Activated T-cell treated with anti-CD3 and anti-CD28 coated beads, Interleukin-2, amount 50 U/mL, for 48 hours (primary cell): Measurements from ENCODE around the gene CYP19A1.
"Not testable (repeated sequence)": the region's sequence is repeated elsewhere in the genome, so short reads cannot be mapped to it uniquely, and the experiment has no call there.

ENCODE experiments used
- DNase-seq, 2 experiments: peaks; one replicate each; pipeline ENCODE4 v3.0.0-alpha.2; 2020

Gene CYP19A1

DNA sequence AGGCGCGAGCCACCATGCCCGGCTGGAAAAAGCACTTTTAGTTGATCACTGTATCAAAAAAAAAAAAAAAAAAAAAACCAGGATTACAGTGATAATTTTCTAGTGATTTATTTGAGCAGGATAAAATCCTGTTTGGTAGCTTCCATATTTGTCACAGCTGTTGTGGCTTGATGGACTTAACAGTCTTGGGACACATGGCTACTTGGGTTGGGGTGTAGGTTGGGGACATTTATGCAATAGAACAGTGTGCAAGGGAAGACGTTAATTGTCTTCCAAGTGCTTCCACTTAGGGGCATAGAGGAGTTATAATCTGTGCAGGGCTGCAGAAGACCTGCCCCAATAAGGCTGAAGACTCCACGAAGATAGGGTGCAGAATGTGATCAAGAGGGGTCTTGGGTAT is 136.8 kb downstream of the CYP19A1 start:
- no peak for DNase-seq

DNA sequence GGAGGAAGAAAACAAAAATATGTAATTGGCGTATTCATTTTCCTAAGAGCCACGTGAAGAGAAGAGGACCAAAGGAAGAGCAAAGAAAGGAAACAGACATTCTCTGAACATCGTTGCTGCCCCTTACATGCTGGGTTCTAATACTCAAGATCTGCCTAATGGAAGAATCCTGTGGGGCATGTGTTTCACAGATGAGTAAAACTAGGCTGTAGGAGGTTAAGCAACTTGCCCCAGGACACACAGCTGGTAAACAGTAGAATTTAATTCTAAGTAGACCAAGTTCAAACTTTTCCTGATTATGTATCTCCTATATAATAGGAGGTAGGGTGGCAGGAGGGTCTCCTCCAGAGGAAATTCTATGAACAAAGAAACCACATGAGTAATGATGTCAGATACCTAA is 137.6 kb downstream of the CYP19A1 start:
- no peak for DNase-seq

DNA sequence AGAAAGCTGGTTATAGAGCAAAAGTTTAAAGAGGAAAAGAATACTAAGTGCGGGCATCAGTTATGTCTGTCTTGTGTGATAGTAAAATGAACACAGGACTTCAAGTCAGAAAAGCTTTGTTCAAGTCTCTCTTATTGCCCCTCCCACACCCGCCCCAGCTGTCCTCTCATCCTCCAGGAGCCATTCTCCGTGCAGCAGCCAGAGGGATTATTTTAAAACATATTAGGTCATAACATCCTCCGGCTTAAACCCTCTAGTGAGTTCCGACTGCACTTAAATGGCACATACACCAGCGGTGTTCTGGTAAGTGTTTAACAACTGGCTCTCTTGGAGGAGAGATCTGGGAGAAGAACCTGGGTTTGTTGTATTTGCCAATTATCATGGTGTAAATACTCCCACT is 138.9 kb downstream of the CYP19A1 start:
- no peak for DNase-seq

DNA sequence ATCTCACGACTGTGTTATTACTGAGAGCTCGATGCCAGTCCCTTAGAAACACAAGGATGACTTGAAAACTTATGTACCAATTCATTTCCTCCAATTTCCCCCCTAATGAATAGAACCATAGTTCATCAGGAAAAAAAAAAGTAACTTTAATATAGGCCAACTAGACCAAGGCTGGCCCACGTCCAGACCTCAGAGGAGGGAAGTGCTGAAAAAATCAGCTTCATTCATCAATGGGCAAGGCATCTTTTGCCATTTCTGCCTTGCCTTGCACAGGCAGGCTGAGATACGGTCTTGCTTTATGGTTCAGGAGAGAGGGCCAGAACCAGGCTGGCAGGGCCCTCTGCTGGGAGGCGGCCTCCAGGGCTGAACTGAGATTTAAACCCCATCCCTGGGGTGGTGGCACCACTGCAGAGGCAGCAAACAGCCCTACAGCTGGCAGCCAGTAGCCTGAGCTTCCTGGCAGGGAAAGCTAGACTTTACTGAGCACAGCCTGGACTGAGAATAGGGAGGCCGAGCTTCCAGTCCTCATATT is 139.6 kb downstream of the CYP19A1 start:
- DNase-seq, result no peak

DNA sequence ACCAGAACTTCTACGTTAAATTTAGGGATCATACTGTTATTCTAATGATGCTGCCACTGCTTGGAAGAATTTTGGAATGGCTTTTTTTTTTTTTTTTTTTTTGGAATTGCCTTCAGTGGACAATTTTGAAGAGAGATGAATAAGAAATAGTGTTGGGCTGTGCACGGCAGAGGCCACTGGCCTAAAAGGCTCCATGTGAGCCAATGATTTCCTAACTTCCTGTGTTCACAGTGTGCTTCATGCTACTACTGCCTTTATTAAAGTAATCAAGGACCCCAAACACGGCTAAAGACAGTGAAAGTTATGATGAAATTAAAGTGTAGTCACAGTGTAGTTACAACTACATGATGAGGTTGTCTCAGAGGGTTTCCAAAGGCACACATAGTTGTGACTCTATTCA is 142.9 kb downstream of the CYP19A1 start:
- no peak for DNase-seq

DNA sequence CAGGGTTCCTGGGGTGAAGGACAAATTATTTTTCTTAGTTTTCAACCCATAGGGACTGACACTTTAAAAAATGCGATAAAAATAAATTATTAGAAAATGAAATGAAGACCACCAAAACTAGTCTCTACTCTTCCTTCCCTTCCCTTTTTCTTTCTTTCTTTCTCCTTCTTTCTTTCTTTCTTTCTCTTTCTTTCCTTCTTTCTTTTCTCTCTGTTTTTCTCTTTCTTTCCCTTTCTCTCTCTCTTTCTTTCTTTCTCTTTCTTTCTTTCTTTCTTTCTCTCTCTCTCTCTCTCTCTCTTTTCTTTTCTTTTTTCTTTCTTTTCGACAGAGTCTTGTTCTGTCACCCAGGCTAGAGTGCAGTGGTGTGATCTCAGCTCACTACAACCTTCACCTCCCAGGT is 144.4 kb downstream of the CYP19A1 start:
- DNase-seq, result no peak

DNA sequence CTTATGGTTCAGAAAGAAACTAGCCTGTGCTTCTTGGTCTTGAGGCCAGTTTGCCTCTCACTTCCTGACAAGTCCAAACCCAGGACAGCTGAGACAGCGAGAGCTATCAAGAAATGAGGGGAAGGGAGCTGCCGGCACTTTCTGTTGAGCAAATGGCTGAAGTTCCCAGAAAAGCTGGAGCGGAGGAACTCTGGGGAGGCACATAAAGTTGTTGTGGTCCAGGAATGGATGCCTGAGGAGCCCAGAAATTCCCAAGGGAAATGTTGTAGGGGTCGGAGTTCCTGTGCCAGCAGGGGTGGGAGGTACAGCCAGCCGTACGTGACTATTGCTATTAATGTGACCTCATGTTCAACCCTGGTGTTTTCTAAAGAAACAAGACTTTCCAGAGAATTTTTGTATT is 144.9 kb downstream of the CYP19A1 start:
- DNase-seq, result no peak

DNA sequence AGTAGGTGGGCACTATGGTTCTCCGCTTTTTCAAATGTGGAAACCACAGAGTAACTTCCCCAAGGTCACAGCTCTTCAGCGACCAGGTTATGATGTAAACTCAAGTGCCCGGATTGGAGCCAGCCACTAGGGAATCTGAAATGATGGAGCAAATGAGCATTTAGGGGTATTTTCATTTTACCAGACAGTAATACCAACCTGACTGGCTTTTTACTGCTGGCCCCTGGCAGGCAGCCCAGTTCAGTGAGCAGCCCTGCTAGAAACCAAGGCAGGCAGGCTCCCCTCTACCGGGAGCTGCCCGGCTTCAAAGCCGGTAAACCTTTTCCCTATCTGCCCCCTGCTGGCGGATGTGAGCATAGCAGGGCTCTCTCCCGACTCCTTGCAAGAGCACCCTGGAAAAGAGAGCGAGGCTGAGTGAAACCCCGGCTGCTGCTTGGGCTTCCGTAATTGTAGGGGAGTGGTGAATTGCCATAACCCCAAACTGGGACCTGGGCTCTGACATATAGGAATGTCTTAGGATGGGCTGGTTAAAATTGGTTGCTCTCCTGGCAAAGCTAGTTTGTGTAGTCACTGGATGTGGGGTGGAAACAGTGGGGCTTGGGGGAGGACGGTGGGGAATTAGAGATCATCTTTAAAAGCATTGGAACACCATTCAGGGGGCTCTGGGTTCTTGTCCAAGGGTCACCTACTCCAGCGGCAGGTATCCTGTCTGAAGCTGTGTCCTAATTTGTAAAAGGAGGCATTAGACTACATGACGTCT is 145.7 kb downstream of the CYP19A1 start:
- peak; percentile 89 to 90 for DNase-seq

DNA sequence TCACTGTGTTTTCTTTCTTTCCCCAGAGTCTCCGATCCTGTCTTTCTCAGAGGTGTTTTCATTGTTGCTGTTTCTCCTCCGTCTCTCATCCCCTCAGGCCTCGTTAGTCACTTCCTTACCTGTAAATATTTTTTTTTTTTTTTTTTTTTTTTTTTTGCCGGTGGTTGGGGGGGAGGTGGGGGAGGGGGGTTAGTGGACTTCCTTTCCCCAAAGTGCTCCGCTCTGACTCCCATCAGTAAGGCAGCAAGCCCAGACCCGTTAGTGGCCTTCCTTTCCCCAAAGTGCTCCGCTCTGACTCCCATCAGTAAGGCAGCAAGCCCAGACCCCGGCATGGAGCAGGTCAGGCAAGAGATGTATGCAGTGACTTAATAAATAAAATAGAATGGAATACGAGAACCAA is 146.6 kb downstream of the CYP19A1 start:
- DNase-seq, result no peak

DNA sequence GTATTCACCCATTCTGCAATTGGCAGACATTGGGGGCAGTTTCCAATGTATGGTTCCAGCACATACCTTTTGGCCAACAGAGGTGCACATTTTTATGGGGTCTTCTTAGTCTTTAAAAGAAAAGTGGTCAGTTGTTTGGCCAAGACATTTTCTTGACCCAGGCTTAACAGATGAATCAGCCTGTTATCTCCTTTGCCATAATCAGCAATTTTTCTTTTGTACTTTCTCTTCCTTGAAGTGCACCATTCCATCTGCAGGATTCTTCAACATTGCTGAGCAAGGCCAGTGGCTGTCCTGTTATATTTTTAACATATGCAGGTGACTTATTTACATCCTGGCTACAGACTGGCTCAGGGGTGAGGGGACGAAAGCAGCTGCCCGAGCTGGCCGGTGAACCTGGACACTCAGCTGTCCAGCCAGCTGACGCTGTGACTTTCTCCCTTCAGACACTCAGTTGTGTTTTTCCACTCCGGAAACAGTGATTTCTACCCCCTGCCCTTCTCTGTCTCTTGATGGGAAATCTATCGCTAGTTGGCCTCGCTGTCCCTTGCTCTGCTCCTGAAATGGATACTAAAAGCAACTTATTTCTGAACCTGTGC is 147.2 kb downstream of the CYP19A1 start:
- DNase-seq, result no peak

DNA sequence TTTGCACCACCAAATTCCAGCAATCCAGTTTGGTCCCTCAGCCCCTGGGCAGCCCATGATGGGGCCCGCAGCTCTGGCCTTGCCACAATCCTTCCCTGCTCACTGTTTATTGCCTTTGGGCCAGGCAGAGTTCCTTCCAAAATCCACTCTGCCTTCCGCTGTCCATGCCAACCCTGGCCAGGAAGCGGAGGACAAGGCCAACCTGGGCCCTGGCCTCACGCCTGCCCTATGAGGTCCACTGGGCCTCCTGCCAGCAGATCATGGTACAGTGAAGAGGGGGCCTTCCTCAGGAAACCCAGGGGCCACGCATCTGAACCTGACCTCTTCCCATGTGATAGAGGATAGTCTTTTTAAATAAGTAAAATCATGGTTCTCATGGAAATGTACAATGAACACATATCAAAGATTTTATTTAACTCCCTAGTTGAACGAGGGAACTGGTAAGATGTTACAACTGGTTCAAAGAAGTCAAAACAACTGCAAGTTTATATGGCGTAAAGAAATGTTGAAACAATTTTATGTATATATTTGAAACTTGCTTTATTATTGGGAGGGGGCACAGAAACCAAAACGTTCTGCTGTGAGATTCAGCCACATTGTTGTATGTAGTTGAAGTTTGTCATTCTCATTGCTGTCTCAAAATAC is 147.8 kb downstream of the CYP19A1 start:
- DNase-seq, result no peak

DNA sequence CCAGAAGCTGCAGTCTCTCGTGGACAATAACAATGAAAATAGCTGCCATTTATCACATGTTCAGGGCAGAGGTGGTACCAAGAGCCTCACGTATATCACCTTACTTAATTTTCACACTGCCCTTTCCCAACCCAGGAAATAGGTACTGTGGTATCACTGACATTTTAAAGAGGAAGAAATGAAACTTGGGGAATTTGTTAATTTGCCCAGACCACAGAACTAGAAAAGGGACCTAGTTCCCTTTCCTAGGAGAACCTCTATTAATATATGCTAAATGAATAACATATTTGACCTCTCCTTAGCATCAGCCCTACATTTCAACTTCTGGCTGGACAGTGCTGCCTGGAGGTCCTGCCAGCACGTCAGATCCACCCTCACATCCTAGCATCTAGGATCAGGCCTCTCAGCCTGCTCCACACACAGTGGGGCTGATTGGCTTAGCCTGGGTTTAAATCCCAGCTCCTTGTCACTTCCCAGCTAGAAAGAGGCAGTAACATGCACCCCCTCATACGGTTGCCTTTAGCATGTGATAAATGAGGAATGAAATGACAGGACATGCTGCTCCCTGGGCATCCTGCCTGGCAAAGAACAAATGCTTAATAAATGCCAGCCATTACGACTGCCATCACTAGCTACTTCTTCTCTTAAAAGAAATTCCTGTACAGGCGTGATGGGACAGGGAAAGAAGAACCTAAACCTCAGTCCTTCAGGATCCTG is 148.6 kb downstream of the CYP19A1 start:
- DNase-seq, result no peak

DNA sequence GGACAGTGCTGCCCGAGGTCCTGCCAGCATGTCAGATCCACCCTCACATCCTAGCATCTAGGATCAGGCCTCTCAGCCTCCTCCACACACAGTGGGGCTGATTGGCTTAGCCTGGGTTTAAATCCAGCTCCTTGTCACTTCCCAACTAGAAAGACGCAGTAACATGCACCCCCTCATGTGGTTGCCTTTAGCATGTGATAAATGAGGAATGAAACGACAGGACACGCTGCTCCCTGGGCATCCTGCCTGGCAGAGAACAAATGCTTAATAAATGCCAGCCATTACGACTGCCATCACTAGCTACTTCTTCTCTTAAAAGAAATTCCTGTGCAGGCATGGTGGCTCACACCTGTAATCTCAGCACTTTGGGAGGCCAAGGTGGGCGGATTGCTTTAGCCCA is 149.6 kb downstream of the CYP19A1 start:
- DNase-seq, result not testable (repeated sequence)

DNA sequence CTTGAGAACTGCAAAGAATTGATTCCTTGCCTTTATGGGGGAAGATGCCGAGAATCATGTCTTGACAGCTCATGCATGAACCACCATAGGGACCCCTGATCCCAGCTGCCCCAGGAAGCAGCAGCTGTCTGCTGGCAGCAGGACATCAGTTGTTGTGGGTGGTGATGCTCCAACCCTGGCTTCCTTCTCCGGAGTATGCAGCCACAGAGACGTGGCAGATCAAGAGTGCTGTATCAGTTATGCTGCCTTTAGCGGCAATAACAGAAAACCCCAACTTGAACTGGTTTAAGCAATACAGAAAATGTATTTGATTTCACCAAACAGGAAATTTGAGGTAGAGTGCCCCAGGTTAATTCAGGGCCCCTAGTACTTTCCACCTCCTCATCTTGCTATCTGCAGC is 151.5 kb downstream of the CYP19A1 start:
- DNase-seq, result no peak

DNA sequence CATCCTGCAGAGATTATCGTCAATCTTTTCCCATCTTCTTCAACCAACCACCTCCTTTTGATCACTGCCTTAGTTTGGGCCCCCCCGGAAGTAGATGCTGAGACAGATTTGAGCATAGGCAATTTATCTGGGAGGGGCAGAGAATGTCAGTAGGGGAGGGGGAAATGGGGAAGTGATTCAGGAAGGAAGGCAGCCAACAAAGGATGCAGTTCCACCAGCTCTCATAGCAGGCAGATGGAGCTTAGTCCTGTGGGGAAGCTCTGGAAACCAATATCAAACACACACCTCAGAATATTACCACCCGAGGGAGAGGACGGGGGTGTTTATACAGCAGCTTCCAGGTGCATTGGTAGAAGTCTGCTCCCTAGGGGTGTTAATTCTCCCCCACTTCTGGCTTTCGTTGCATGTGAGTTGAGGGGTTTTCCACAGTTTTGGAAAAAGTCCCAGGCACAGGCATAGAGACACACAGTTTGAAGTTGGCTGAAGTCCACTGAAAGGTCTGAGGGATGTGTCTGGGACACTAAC is 152.2 kb downstream of the CYP19A1 start:
- DNase-seq, result no peak

DNA sequence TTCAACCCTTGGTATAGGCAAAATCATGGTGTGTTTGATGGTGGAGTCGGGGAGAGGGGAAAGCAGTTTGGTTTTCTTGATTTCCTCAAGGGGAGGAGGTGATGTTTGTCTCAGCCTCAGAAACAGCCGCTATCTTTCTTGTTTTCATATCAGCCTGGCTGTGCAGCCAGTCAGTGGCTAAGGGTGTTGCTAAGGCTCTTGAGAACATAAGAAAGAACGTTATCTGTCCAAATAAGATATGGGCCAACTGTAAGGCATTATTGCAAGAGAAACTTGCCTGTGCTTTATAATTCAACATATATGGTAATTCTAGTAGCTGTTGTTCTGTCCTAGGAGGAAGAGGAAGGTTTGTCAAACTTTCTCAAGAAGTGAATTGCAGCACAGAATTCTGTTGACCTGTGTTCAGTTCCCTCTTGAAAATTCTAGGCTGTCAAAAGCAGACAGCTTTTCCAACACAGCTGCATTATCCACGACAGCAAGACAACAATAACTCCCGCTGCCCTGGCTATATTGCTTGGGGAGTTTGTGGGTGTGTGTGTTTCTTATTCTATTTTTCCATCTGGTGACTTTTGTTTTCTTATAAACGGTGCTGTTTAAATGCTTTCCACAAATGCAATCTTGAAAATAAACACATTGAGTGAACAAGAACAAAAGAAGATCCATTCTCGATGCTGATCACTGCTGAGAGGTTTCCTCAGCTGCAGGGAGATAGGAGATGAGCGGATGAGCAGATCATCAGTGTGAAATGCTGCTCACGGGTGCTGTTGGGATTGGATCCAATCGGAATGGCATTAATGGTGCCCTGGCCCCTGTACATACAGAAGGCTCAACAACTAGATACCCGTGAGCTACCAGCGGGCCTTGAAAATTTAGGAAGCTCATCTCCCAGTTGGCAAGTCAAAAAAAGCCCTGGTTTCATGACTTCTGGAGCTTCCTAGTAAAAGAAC is 152.9 kb downstream of the CYP19A1 start:
- DNase-seq, result no peak

DNA sequence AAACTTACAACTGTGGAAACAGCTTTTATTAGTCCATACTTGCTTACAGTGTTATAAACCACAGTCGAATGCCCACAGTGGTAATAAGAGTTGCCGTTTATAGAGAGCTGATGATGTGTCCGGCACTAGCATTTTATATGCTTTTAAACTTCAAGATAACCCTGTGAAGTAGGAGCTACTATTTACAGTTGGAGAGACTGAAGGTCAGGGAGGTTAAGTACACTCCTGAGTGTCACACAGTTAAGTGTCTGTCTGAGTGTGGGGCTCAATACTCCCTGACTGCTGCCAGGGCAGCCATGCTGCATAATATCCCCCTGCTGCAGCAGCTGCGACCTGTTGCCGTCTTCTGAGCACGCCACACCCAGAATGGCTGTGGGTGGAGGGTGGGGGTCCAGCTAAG is 153.8 kb downstream of the CYP19A1 start:
- no peak for DNase-seq

DNA sequence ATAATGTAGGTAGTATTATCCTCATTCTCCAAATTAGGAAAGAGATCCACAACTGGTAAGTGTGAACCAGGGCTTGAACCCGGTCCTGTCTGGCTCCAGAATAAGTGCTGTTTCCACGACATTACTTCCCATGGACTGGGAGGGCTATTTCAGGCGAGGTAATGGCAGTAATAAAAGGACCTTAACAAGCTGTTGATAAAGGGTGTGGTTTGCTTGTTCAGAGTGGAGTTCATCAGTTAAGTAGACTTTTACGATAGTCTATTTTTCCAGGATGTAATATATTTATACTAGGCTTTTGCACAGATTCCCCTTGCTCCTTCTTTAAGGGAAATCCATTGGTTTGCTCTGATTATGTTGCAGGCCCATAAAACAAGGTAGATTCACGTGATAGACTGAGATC is 155.3 kb downstream of the CYP19A1 start:
- no peak for DNase-seq

DNA sequence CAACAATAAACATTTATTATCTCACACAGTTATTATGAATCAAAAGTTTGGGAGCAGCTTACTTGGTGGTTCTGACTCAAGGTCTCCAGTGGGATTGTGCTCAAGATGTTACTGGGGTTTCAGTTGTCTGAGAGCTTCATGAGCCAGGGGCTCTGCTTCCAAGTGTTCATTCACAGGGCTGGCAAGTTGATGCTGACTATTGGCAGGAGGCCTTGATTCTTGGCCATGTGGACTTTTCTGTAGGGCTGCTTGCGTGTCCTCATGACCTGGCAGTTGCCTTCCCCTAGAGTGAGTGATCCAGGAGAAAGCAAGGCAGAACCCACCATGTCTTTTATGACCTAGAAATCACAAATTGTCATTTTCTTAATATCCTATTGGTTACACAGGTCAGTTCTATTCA is 156.5 kb downstream of the CYP19A1 start:
- DNase-seq, result no peak

DNA sequence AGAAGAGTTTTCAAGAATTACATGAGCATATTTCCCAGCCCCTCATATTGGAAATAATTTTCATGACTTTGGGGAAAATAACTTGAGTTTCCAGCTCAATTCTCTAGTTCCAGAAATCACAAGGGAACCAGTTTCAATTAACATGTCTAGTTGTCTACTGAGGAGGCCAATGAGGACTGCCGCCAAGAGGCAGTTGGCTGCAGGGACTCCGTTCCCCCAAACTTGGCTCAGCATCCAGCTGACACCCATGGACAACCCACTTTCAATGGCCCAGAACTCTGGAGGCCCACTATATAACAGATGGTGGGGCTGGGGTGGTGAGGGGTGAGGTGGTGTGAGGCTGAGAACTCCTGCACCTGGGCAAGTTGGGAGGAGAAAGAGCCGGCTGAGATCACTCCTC is 157.2 kb downstream of the CYP19A1 start:
- DNase-seq, result no peak

DNA sequence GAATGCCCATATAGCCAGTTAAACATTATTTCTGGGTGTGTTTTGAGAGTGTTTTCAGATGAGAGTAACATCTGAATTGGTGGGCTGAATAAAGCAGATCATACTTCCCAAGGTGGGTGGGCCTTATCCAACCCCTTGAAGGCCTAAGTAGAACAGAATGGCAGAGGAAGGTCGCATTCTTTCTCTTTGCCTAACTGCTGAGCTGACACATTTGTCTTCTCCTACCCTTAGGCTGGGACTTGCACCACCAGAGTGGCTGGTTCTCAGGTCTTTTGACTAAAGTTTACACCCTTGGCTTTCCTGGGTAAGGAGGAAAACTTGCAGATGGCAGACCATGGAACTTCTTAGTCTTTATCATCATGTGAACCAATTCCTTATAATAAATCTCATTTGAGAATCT is 157.9 kb downstream of the CYP19A1 start:
- no peak for DNase-seq

DNA sequence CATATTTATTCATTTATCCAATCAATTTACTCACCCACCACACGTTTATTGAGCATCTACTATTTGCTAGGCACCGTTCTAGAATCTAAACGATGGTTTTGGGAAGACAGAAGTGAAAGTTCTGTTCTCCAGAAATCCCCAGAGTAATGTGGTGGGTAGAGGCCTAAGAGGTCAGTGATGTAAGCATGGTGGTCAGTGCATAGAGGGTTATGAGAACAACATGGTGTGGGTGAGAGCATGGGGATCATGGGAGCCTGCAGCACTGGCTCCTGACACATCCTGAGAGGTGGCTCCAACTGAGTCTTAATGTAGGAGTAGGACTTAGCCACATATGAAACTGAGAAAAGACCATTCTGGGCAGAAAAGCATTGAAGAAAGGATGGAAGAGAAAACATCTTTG is 158.4 kb downstream of the CYP19A1 start:
- no peak for DNase-seq
